Erythroblast (primary cell): ENCODE measurements around the gene CGNL1.

ENCODE experiments used
- GATA1 ChIP-seq: IDR thresholded peaks from 2 replicates; pipeline ENCODE4 v1.6.1; 2011; ENCODE audit warnings: low read depth, mild to moderate bottlenecking, control low read depth, low read length, moderate library complexity
- POLR2A ChIP-seq: IDR thresholded peaks from 2 replicates; pipeline ENCODE4 v1.6.1; 2011; ENCODE audit warnings: mild to moderate bottlenecking, low read length

GRCh38 chr15:57571725-57572124 lies 195.4 kb downstream of the CGNL1 start:
- TF ChIP-seq POLR2A, result no peak
- TF ChIP-seq GATA1, result no peak
